IPS-15b (cell line): ENCODE measurements around the gene TMEM131L.

ENCODE experiments used
- H3K27me3 ChIP-seq: one replicate; pipeline ENCODE4 v1.6.1; 2013; ENCODE audit warnings: low read length; ENCODE audit not compliant: control insufficient read depth, insufficient read depth
- H3K36me3 ChIP-seq: one replicate; pipeline ENCODE4 v1.6.1; 2013; ENCODE audit warnings: low read length; ENCODE audit not compliant: control insufficient read depth, insufficient read depth
- H3K4me1 ChIP-seq: one replicate; pipeline ENCODE4 v1.6.1; 2013; ENCODE audit warnings: mild to moderate bottlenecking, low read length; ENCODE audit not compliant: control insufficient read depth, insufficient read depth
- H3K4me3 ChIP-seq: one replicate; pipeline ENCODE4 v1.5.1; 2013; ENCODE audit warnings: low read depth, low read length
- H3K9ac ChIP-seq: one replicate; pipeline ENCODE4 v1.6.1; 2013; ENCODE audit warnings: low read depth, mild to moderate bottlenecking, low read length
- H3K9me3 ChIP-seq: one replicate; pipeline ENCODE4 v1.6.1; 2013; ENCODE audit warnings: mild to moderate bottlenecking, low read length; ENCODE audit not compliant: control insufficient read depth, insufficient read depth

The TMEM131L gene

DNA sequence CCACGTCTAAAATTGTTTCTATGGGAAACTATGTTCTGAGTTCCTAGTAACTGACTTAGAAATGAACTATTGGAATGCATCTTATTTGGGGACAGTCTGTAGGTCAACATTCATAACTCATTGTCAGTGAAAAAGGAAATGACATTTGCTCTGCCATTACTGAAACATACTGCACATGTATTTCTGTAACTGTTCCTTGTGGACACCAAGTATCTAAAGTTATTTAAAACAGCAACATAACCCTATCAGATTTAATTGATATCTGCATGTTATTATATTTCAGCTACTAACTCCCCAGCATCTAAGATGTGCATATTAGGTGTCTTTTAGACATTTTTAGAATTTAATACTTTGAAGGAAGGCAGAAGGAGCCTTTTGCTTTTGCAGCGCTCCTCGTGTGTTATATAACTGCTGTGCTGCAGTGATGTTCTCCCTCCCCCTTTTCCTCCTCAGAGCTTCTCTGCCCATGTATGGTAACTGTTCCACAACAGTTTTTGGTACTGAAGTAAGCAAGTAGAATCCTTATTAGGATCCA, 37.2 kb upstream of the TMEM131L start:
- H3K9me3 ChIP-seq = no peaks in the 10 kb centered on the region
- H3K36me3 ChIP-seq = no peaks in the 10 kb centered on the region
- H3K27me3 ChIP-seq = no peaks in the 10 kb centered on the region
- H3K9ac ChIP-seq = no peak overlapping the region
- no peaks in the 10 kb centered on the region for H3K4me1 ChIP-seq
- H3K4me3 ChIP-seq = no peak overlapping the region

DNA sequence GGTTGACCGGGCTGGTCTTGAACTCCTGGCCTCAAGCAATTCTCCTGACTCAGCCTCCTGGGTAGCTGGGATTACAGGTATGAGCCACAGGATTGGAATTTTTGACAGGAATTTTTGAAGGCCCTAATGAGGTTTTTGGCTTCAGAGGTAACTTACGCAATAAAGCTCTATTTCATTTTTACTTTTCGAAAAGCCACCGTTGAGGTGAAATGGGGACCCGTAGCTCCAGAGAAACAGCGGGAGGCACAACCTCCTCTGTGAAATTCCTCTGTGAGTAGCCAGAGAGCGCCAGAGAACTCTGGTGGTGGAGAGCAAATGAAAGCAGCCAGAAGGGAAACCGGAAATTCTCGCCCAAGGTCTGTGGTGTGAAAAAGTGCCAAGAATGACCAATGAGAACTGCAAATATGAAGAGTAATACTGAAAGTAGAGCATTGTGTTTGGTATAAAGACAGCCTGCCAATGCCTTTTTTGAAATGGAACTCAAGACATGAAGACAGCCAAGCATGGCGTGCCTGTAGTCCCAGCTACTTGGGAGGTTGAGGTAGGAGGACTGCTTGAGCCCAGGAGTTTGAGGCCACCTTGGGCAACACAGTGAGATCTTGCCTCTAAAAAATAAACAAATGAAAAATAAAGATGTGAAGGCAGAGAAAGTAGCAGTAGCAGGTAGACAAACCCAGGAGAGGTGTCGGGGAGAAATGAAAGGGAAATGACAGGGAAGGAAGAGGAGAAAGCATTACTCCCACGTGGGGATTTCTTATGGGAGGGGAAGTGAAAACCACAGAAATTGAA, 33.0 kb upstream of the TMEM131L start:
- H3K4me1 ChIP-seq = no peaks in the 10 kb centered on the region

DNA sequence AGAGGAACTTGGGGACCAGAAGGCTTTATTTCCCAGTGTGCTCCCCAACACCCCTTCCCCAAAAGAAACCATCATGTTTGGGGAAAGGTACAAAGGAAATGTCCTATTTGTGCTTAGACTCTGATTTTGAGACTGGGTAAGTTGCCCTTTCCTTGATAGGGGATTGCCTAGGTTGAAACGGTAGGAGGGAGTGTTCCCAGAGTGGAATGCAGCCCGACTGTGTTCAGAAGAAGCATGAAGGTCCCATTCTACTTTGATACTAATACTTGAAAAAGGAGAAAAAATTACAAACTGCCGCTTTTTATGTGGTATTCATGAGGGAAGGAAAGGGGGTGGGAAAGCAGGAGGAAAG, 32.4 kb upstream of the TMEM131L start:
- Histone ChIP-seq H3K36me3 (no peaks in the 10 kb centered on the region), H3K4me3 (no peak overlapping the region), H3K9ac (no peak overlapping the region), H3K4me1 (no peaks in the 10 kb centered on the region), H3K9me3 (no peaks in the 10 kb centered on the region), H3K27me3 (no peaks in the 10 kb centered on the region)

More for the DNA sequence above, 33.0 kb upstream of the TMEM131L start:
- Histone ChIP-seq H3K9ac (no peak overlapping the region), H3K4me3 (no peak overlapping the region), H3K9me3 (no peaks in the 10 kb centered on the region), H3K36me3 (no peaks in the 10 kb centered on the region), H3K27me3 (no peaks in the 10 kb centered on the region)

GRCh38 chr4:153434190-153434589, 32.0 kb upstream of the TMEM131L start:
- H3K4me1 ChIP-seq = no peaks in the 10 kb centered on the region
- H3K9ac ChIP-seq = no peak overlapping the region
- no peaks in the 10 kb centered on the region for H3K9me3 ChIP-seq
- no peaks in the 10 kb centered on the region for H3K27me3 ChIP-seq
- no peaks in the 10 kb centered on the region for H3K36me3 ChIP-seq
- H3K4me3 ChIP-seq = no peak overlapping the region

- H3K9me3 ChIP-seq = no peaks in the 10 kb centered on the region
- no peak overlapping the region for H3K4me3 ChIP-seq
- no peaks in the 10 kb centered on the region for H3K27me3 ChIP-seq
- H3K36me3 ChIP-seq = no peaks in the 10 kb centered on the region
- no peaks in the 10 kb centered on the region for H3K4me1 ChIP-seq
- H3K9ac ChIP-seq = no peak overlapping the region
These were observed 27.0 kb upstream of the TMEM131L start for GRCh38 chr4:153438916-153439756.

- Histone ChIP-seq H3K9me3 (no peaks in the 10 kb centered on the region), H3K27me3 (no peaks in the 10 kb centered on the region), H3K4me1 (no peaks in the 10 kb centered on the region), H3K4me3 (no peak overlapping the region), H3K9ac (no peak overlapping the region), H3K36me3 (no peaks in the 10 kb centered on the region)
These were observed 26.3 kb upstream of the TMEM131L start for GRCh38 chr4:153439831-153440230.

GRCh38 chr4:153440475-153440874, 25.7 kb upstream of the TMEM131L start:
- Histone ChIP-seq H3K36me3 (no peaks in the 10 kb centered on the region), H3K27me3 (no peaks in the 10 kb centered on the region), H3K4me1 (no peaks in the 10 kb centered on the region), H3K4me3 (no peak overlapping the region), H3K9ac (no peak overlapping the region), H3K9me3 (no peaks in the 10 kb centered on the region)

GRCh38 chr4:153447175-153447905, 18.8 kb upstream of the TMEM131L start:
- H3K9ac ChIP-seq = no peak overlapping the region
- H3K9me3 ChIP-seq = no peaks in the 10 kb centered on the region
- H3K4me3 ChIP-seq = no peak overlapping the region
- H3K4me1 ChIP-seq = no peaks in the 10 kb centered on the region
- no peaks in the 10 kb centered on the region for H3K27me3 ChIP-seq
- no peaks in the 10 kb centered on the region for H3K36me3 ChIP-seq

DNA sequence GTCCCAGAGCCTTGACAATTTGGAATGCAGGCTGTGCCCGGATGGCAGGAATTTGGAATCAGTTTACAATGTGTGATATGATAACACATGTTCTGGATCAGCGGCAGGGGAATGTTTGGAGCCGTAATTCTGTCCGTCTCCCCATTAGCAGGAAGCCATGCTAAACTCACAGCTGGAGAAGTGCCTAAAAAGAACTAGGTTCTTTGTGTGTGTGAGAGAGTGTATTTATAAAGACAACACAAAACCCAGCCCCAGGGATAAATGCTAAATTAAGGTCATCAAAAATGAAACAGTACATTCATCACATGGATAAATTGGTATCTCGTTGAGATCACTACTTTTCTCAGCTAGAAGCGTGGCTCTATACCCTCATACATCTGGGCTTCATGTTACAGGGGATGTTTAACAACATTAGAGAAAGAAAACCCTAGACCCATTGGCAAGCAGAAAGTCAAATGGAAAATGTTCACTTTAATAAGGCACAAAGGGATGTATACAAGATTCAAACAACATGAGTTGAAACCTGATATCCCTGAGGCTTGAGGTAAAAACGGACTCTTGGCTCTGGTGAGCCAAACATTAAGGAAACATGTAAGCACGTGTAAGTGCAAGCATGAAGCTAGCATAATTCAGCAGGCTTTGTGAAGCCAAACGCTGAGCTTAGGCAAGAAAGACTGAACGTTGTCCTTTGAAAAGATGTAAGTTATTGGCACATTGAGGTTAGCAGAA, 18.0 kb upstream of the TMEM131L start:
- Histone ChIP-seq H3K9me3 (no peaks in the 10 kb centered on the region), H3K36me3 (no peaks in the 10 kb centered on the region), H3K27me3 (no peaks in the 10 kb centered on the region), H3K4me3 (no peak overlapping the region), H3K4me1 (no peaks in the 10 kb centered on the region), H3K9ac (no peak overlapping the region)

- H3K4me1 ChIP-seq = no peaks in the 10 kb centered on the region
- no peak overlapping the region for H3K9ac ChIP-seq
- no peak overlapping the region for H3K4me3 ChIP-seq
- H3K27me3 ChIP-seq = no peaks in the 10 kb centered on the region
- no peaks in the 10 kb centered on the region for H3K36me3 ChIP-seq
- H3K9me3 ChIP-seq = no peaks in the 10 kb centered on the region
These were observed 16.8 kb upstream of the TMEM131L start for GRCh38 chr4:153449338-153449737.

DNA sequence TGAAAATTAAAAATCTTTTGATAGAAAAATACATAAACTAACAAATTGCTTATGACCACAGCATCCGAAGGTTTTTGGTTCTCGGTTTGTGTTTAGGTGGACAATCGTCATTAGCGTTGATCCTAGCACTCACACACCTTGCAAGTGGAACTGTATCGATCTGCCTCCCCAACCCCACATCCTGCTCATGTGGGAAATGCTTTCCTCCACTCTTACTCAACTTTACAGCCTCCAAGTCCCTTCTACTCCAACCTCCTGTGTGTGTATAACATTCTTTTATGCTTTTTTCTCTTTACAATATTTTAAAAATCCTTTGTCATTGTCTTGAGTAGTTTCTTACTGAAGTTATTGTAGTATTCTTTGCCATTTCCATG, 15.6 kb upstream of the TMEM131L start:
- Histone ChIP-seq H3K9me3 (no peaks in the 10 kb centered on the region), H3K36me3 (no peaks in the 10 kb centered on the region), H3K27me3 (no peaks in the 10 kb centered on the region), H3K4me3 (no peak overlapping the region), H3K9ac (no peak overlapping the region), H3K4me1 (no peaks in the 10 kb centered on the region)
